Right lobe of liver (tissue), 4 donors: Measurements from ENCODE around the gene MAK.
"Not testable (repeated sequence)": the region's sequence is repeated elsewhere in the genome, so short reads cannot be mapped to it uniquely, and the experiment has no call there.

ENCODE experiments used
- CTCF ChIP-seq, 4 donors: fragments of 200-600 bp in 3 of 4; fragments of 450-650 bp in 1 of 4; IDR thresholded peaks; one replicate each; pipeline versions ENCODE4 v1.5.1 to v1.8.0; 2016 to 2022; ENCODE audit warnings: antibody characterized with exemption in 4 of 4, mild to moderate bottlenecking in 2 of 4
- POLR2A ChIP-seq: fragments of 450-650 bp; IDR thresholded peaks from one replicate; pipeline ENCODE4 v1.6.1; 2017; ENCODE audit warnings: antibody characterized with exemption, mild to moderate bottlenecking
- donor health status: DM: no; HTN: no; CAD: no.
- donor health status: DM: no; HTN: no; CAD: no.
- donor health status: DM: no; HTN: yes; CAD: no.

- TF ChIP-seq CTCF (IDR thresholded peaks at IDR 0.05); POLR2A: not testable (repeated sequence)
Observed at GRCh38 chr6:10741643-10742042, 96.7 kb downstream of the MAK start.
